Neural progenitor cell (in vitro differentiated cells): ENCODE results near the gene ARHGAP15. TPM values are rescaled to one million over a fixed set of nuclear protein-coding genes. Genes with fewer than 3 reads are reported as not detected.

Experiments used
- DNase-seq: peaks from one replicate; pipeline ENCODE4 v3.0.0-alpha.2; 2016; ENCODE audit warnings: low spot score
- H2AFZ ChIP-seq: fragments of 200-600 bp; sonication (generic); replicated peaks from 2 replicates; pipeline ENCODE4 v1.6.1; 2016; ENCODE audit warnings: antibody characterized with exemption
- H3F3A ChIP-seq: fragments of 200-600 bp; sonication (generic); 2 replicates; pipeline ENCODE4 v1.6.1; 2016; ENCODE audit warnings: antibody characterized with exemption, low read depth
- H3K27ac ChIP-seq: fragments of 200-600 bp; sonication (generic); 2 replicates; pipeline ENCODE4 v1.5.1; 2016; ENCODE audit warnings: mild to moderate bottlenecking
- H3K27me3 ChIP-seq: fragments of 200-600 bp; sonication (generic); 2 replicates; pipeline ENCODE4 v1.6.1; 2016; ENCODE audit warnings: mild to moderate bottlenecking, moderate library complexity
- H3K36me3 ChIP-seq: fragments of 200-600 bp; sonication (generic); 2 replicates; pipeline ENCODE4 v1.5.1; 2016
- H3K4me1 ChIP-seq: fragments of 200-600 bp; sonication (generic); 2 replicates; pipeline ENCODE4 v1.6.1; 2016; ENCODE audit warnings: mixed run types
- H3K4me2 ChIP-seq: fragments of 200-600 bp; sonication (generic); 2 replicates; pipeline ENCODE4 v1.6.1; 2016
- H3K4me3 ChIP-seq: fragments of 200-600 bp; sonication (generic); 2 replicates; pipeline ENCODE4 v1.5.1; 2016
- H3K79me2 ChIP-seq: fragments of 200-600 bp; sonication (generic); 2 replicates; pipeline ENCODE4 v1.6.1; 2016; ENCODE audit warnings: low read depth
- H3K9ac ChIP-seq: fragments of 200-600 bp; sonication (generic); 2 replicates; pipeline ENCODE4 v1.6.1; 2016
- H3K9me3 ChIP-seq: fragments of 200-600 bp; sonication (generic); 2 replicates; pipeline ENCODE4 v1.5.1; 2016; ENCODE audit warnings: low read depth
- H4K20me1 ChIP-seq: fragments of 200-600 bp; sonication (generic); 2 replicates; pipeline ENCODE4 v1.6.1; 2016; ENCODE audit warnings: low read depth
- H3K27ac Mint-ChIP-seq: 3 replicates; pipeline ENCODE4 v1.8.0; 2021; ENCODE audit warnings: mixed read lengths
- H3K27me3 Mint-ChIP-seq: 2 replicates; pipeline ENCODE4 v1.8.0; 2022; ENCODE audit warnings: low read depth, mild to moderate bottlenecking, inconsistent platforms, moderate library complexity, mixed read lengths; ENCODE audit not compliant: insufficient read depth
- H3K36me3 Mint-ChIP-seq: 3 replicates; pipeline ENCODE4 v1.8.0; 2021; ENCODE audit warnings: mixed read lengths
- H3K4me1 Mint-ChIP-seq: 3 replicates; pipeline ENCODE4 v1.8.0; 2021; ENCODE audit warnings: mixed read lengths
- H3K4me3 Mint-ChIP-seq: 3 replicates; pipeline ENCODE4 v1.8.0; 2021; ENCODE audit warnings: mild to moderate bottlenecking, moderate library complexity, mixed read lengths
- H3K9me3 Mint-ChIP-seq: 3 replicates; pipeline ENCODE4 v1.8.0; 2020; ENCODE audit warnings: mixed read lengths
- CTCF ChIP-seq: fragments of 200-600 bp; sonication (generic); IDR thresholded peaks from 2 replicates; pipeline ENCODE4 v1.5.1; 2017; ENCODE audit warnings: antibody characterized with exemption, mild to moderate bottlenecking
- EZH2 ChIP-seq: fragments of 200-600 bp; sonication (generic); IDR thresholded peaks from 2 replicates; pipeline ENCODE4 v1.6.1; 2017; ENCODE audit warnings: antibody characterized with exemption, mild to moderate bottlenecking, moderate library complexity
- EZH2phosphoT487 ChIP-seq: fragments of 200-600 bp; sonication (generic); IDR thresholded peaks from 2 replicates; pipeline ENCODE4 v1.6.1; 2017; ENCODE audit warnings: antibody characterized with exemption
- total RNA-seq: library from RNA; depleted of rRNA; stranded (reverse); fragments of >200 nt; gene quantifications from 2 replicates; pipeline ENCODE4 v1.2.3, GENCODE V29; 2015; ENCODE audit warnings: low replicate concordance

ARHGAP15 gene
- total RNA-seq, 1 donor from 2014 or later: 5.9 TPM

GRCh38 chr2:143803936-143804335, 674.7 kb downstream of the ARHGAP15 start:
- Histone ChIP-seq H3K27me3 (no peaks in the 10 kb centered on the region), H2AFZ (no peak overlapping the region), H3K9me3 (no peaks in the 10 kb centered on the region), H3K36me3 (no peaks in the 10 kb centered on the region), H3F3A (no peaks in the 10 kb centered on the region), H3K9ac (no peak overlapping the region), H4K20me1 (no peaks in the 10 kb centered on the region), H3K4me2 (no peak overlapping the region), H3K27ac (no peak overlapping the region), H3K79me2 (no peaks in the 10 kb centered on the region), H3K4me3 (no peak overlapping the region), H3K4me1 (peaks cover 14% of the 10 kb centered on the region)
- no peaks in the 10 kb centered on the region for H3K4me1 Mint-ChIP-seq
- TF ChIP-seq CTCF (no peak), EZH2 (no peak), EZH2phosphoT487 (no peak)
- H3K36me3 Mint-ChIP-seq: no peaks in the 10 kb centered on the region
- H3K4me3 Mint-ChIP-seq: no peak overlapping the region
- H3K27me3 Mint-ChIP-seq: no peaks in the 10 kb centered on the region
- DNase-seq: no peak
- no peak overlapping the region for H3K27ac Mint-ChIP-seq
- H3K9me3 Mint-ChIP-seq: peaks cover 2% of the 10 kb centered on the region

- Histone ChIP-seq H3K4me2 (no peak overlapping the region), H2AFZ (no peak overlapping the region), H3F3A (no peaks in the 10 kb centered on the region), H4K20me1 (no peaks in the 10 kb centered on the region), H3K9ac (no peak overlapping the region), H3K27me3 (no peaks in the 10 kb centered on the region), H3K36me3 (no peaks in the 10 kb centered on the region), H3K27ac (no peak overlapping the region), H3K9me3 (no peaks in the 10 kb centered on the region), H3K4me1 (peaks cover 14% of the 10 kb centered on the region), H3K4me3 (no peak overlapping the region), H3K79me2 (no peaks in the 10 kb centered on the region)
- H3K36me3 Mint-ChIP-seq: no peaks in the 10 kb centered on the region
- H3K9me3 Mint-ChIP-seq: peaks cover 2% of the 10 kb centered on the region
- no peaks in the 10 kb centered on the region for H3K27me3 Mint-ChIP-seq
- no peaks in the 10 kb centered on the region for H3K4me1 Mint-ChIP-seq
- no peak for DNase-seq
- H3K4me3 Mint-ChIP-seq: no peak overlapping the region
- TF ChIP-seq EZH2phosphoT487: no peak
- no peak for TF ChIP-seq EZH2
- TF ChIP-seq CTCF: no peak
- no peak overlapping the region for H3K27ac Mint-ChIP-seq
Measured at GRCh38 chr2:143805666-143806065, 676.4 kb downstream of the ARHGAP15 start.

GRCh38 chr2:143807192-143807591, 678.0 kb downstream of the ARHGAP15 start:
- H4K20me1 ChIP-seq: no peaks in the 10 kb centered on the region
- H3K9me3 ChIP-seq: no peaks in the 10 kb centered on the region
- H3K9ac ChIP-seq: no peak overlapping the region
- DNase-seq: no peak
- H3K27ac ChIP-seq: no peak overlapping the region
- Mint-ChIP-seq H3K36me3 (no peaks in the 10 kb centered on the region), H3K4me1 (no peaks in the 10 kb centered on the region), H3K4me3 (no peak overlapping the region), H3K27ac (no peak overlapping the region), H3K9me3 (no peaks in the 10 kb centered on the region), H3K27me3 (no peaks in the 10 kb centered on the region)
- no peaks in the 10 kb centered on the region for H3K79me2 ChIP-seq
- H3K4me1 ChIP-seq: peaks cover 14% of the 10 kb centered on the region
- no peak overlapping the region for H2AFZ ChIP-seq
- H3K36me3 ChIP-seq: no peaks in the 10 kb centered on the region
- TF ChIP-seq EZH2phosphoT487: no peak
- no peak for TF ChIP-seq EZH2
- TF ChIP-seq CTCF: no peak
- H3K4me3 ChIP-seq: no peak overlapping the region
- no peaks in the 10 kb centered on the region for H3K27me3 ChIP-seq
- no peak overlapping the region for H3K4me2 ChIP-seq
- H3F3A ChIP-seq: no peaks in the 10 kb centered on the region
